Measurements from ENCODE around the gene ZNF778.
"Not testable (repeated sequence)": the region's sequence is repeated elsewhere in the genome, so short reads cannot be mapped to it uniquely, and the experiment has no call there.

ZNF778 gene

GRCh38 chr16:89217138-89217387 lies 440 bp upstream of the ZNF778 start:
- DNase-seq (ENCODE audit: low read depth), result no peak

- no peak for DNase-seq (ENCODE audit: low read depth)
These were observed 1.9 kb downstream of the ZNF778 start for GRCh38 chr16:89219365-89219764.

- no peak for DNase-seq (ENCODE audit: low read depth)
These were observed 4.1 kb downstream of the ZNF778 start for GRCh38 chr16:89221604-89222003.

GRCh38 chr16:89222931-89223330 lies 5.4 kb downstream of the ZNF778 start:
- DNase-seq (ENCODE audit: low read depth), result no peak

GRCh38 chr16:89224665-89225064 lies 7.2 kb downstream of the ZNF778 start:
- no peak for DNase-seq (ENCODE audit: low read depth)

- DNase-seq (ENCODE audit: low read depth), result no peak
These were observed 12.8 kb downstream of the ZNF778 start for GRCh38 chr16:89230255-89230654.

GRCh38 chr16:89232107-89232506 lies 14.6 kb downstream of the ZNF778 start:
- no peak for DNase-seq (ENCODE audit: low read depth)

GRCh38 chr16:89233678-89234490 lies 16.4 kb downstream of the ZNF778 start:
- no peak for DNase-seq (ENCODE audit: low read depth)

GRCh38 chr16:89237733-89238132 lies 20.2 kb downstream of the ZNF778 start:
- no peak for DNase-seq (ENCODE audit: low read depth)

GRCh38 chr16:89241187-89242007 lies 23.9 kb downstream of the ZNF778 start:
- DNase-seq (ENCODE audit: low read depth), result peak; percentile 64

- no peak for DNase-seq (ENCODE audit: low read depth)
These were observed 25.3 kb downstream of the ZNF778 start for GRCh38 chr16:89242795-89243200.

GRCh38 chr16:89243664-89244063 lies 26.2 kb downstream of the ZNF778 start:
- no peak for DNase-seq (ENCODE audit: low read depth)

- not testable (repeated sequence) for DNase-seq (ENCODE audit: low read depth)
These were observed 26.8 kb downstream of the ZNF778 start for GRCh38 chr16:89244264-89244663.

- DNase-seq (ENCODE audit: low read depth), result no peak
These were observed 27.3 kb downstream of the ZNF778 start for GRCh38 chr16:89244754-89245153.

GRCh38 chr16:89246383-89246902 lies 28.9 kb downstream of the ZNF778 start:
- no peak for DNase-seq (ENCODE audit: low read depth)

GRCh38 chr16:89246903-89247733 lies 29.6 kb downstream of the ZNF778 start:
- peak; percentile 93 for DNase-seq (ENCODE audit: low read depth)

- DNase-seq (ENCODE audit: low read depth), result not testable (repeated sequence)
These were observed 30.2 kb downstream of the ZNF778 start for GRCh38 chr16:89247734-89248075.

GRCh38 chr16:89248196-89248982 lies 30.9 kb downstream of the ZNF778 start:
- no peak for DNase-seq (ENCODE audit: low read depth)

- no peak for DNase-seq (ENCODE audit: low read depth)
These were observed 36.2 kb downstream of the ZNF778 start for GRCh38 chr16:89253548-89254287.

- peak; percentile 80 for DNase-seq (ENCODE audit: low read depth)
These were observed 39.2 kb downstream of the ZNF778 start for GRCh38 chr16:89256651-89257254.

Measured in activated T-cell treated with anti-CD3 and anti-CD28 coated beads for 48 hours (primary cell).